Astrocyte of the spinal cord (primary cell): ENCODE results near the gene ZEB1.
"Not testable (repeated sequence)": the region's sequence is repeated elsewhere in the genome, so short reads cannot be mapped to it uniquely, and the experiment has no call there.

ENCODE experiments used
- DNase-seq: peaks from one replicate; pipeline ENCODE4 v3.0.0; 2011; ENCODE audit warnings: low read depth, low spot score
- H3K4me3 ChIP-seq: 2 replicates; pipeline ENCODE4 v1.5.1; 2011; ENCODE audit warnings: low read depth, mild to moderate bottlenecking, low read length, moderate library complexity
- CTCF ChIP-seq: IDR thresholded peaks from 2 replicates; pipeline ENCODE4 v1.5.1; 2012; ENCODE audit warnings: low read depth, mild to moderate bottlenecking, low read length, inconsistent platforms
- in situ Hi-C: cut with HindIII; loops from 2 replicates; pipeline ENCODE4 v1.10.0; 2017; ENCODE audit warnings: low sequenced_read_pairs

Gene ZEB1

DNA sequence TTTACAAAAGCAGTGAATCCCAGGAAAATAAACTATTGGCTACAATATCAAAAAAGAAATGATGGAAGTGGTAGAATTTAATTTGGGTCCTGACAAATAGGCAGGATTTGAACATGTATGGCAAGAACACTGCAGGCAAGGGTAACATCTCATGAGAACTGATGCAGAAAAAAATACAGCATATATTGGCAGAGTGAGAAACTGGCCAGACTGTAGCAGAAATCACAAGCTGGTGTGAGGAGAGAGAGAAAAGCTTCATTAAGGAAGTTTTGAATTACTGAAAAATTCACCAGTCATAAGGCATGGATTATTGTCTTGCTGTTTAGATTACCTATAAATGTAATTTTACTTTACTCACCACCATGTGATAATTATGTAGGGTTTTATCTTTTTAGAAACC is 77.4 kb downstream of the ZEB1 start:
- TF ChIP-seq CTCF: no peak
- DNase-seq: no peak
- H3K4me3 ChIP-seq: no peak overlapping the region
- in situ Hi-C loops: no loop called here

DNA sequence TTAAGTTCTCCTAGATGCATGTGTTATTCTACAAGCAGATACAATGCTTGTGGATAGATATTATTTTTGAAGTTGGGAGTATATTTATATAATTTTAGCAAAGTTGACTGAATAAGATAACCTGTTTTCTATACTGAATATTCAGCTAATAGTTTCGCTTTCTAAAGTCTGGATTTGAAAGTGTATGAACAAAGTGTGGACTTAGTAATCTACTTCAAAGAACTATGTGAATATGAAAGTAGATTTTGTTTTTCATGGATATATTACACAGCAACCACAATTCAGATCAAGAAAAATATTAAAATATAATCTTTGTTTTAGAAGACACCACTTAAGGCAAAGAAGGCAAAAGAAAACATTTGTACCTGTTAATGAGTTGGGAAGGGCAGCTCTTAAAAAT is 78.8 kb downstream of the ZEB1 start:
- no peak overlapping the region for H3K4me3 ChIP-seq
- TF ChIP-seq CTCF: no peak
- in situ Hi-C loops: no loop called here
- no peak for DNase-seq

DNA sequence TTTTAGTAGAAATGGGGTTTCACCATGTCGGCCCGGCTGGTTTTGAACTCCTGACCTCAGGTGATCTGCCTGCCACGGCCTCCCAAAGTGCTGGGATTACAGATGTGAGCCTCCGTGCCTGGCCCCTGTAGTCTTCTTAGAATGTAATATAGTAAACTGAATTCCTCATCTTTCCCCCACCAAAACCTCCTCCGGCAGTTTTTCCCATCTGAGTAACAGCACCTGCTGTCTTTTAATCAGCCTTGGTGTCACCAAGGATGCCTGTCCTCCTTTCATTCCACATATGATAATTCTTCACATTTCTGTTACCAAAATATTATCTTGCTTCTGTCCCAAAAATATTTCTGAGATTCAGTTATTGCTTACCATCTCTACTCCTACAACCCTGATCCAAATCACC is 80.2 kb downstream of the ZEB1 start:
- in situ Hi-C loops: no loop called here
- no peak for DNase-seq
- H3K4me3 ChIP-seq: no peak overlapping the region
- no peak for TF ChIP-seq CTCF

- no peak for DNase-seq
- in situ Hi-C loops: no loop called here
- H3K4me3 ChIP-seq: no peak overlapping the region
- TF ChIP-seq CTCF: no peak
These were observed 80.6 kb downstream of the ZEB1 start for GRCh38 chr10:31399631-31400030.

DNA sequence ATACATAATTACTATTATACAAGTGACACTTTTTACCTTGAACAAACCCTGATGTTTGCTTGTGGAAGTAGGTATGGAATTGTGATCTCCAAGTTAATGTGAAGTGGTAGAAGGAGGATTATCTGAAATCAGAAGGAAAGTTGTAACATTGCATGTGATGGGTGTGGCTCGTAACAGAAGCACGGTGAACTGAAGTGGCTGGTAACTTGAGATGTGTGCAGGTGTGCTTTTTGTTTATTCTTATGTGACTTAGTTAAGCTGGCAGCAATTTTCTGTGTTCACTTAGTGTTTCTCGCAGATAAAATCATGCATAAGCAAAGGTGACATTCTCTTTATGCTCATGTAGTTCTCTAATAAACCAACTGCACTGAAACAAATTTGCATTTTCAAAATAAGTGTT is 82.3 kb downstream of the ZEB1 start:
- no peak for DNase-seq
- H3K4me3 ChIP-seq: no peak overlapping the region
- no peak for TF ChIP-seq CTCF
- in situ Hi-C loops: no loop called here

- in situ Hi-C loops: no loop called here
- no peak for DNase-seq
- no peak overlapping the region for H3K4me3 ChIP-seq
- no peak for TF ChIP-seq CTCF
These were observed 85.6 kb downstream of the ZEB1 start for GRCh38 chr10:31404640-31405039.

- DNase-seq, H3K4me3 ChIP-seq, in situ Hi-C loops: not testable (repeated sequence)
These were observed 86.8 kb downstream of the ZEB1 start for GRCh38 chr10:31405829-31406228.

DNA sequence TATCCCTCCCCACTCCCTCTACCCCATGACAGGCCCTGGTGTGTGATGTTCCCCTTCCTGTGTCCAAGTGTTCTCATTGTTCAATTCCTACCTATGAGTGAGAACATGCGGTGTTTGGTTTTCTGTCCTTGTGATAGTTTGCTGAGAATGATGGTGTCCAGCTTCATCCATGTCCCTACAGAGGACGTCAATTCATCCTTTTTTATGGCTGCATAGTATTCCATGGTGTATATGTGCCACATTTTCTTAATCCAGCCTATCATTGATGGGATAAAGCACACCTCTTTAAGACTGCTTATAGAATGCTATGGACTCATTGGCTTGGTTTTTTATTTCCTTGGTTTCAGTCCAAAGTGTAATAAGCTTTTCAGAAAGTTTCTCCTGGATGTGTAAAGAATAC is 93.4 kb downstream of the ZEB1 start:
- in situ Hi-C loops, DNase-seq, H3K4me3 ChIP-seq: not testable (repeated sequence)
